Activated T-cell treated with anti-CD3 and anti-CD28 coated beads, Interleukin-2, amount 50 U/mL, for 4 hours (primary cell): Measurements from ENCODE around the gene RBM5. TPM values are rescaled to one million over a fixed set of nuclear protein-coding genes. Genes with fewer than 3 reads are reported as not detected.
A peak's percentile ranks its signal among the peaks of the same experiment; 100 is the strongest.

Experiments used
- ATAC-seq, 2 donors: fragments of 200-7000 bp; cut with Tn5 transposase; one replicate each; pipeline ENCODE4 v1.10.0; 2021
- DNase-seq: peaks from one replicate; pipeline ENCODE4 v3.0.0-alpha.2; 2020
- H3K27me3 Mint-ChIP-seq: one replicate; pipeline ENCODE4 v1.8.0; 2021; ENCODE audit warnings: low read depth, mixed read lengths
- H3K36me3 Mint-ChIP-seq: one replicate; pipeline ENCODE4 v1.8.0; 2022; ENCODE audit warnings: mixed read lengths; ENCODE audit not compliant: insufficient read depth
- H3K4me1 Mint-ChIP-seq: one replicate; pipeline ENCODE4 v1.8.0; 2021; ENCODE audit warnings: low read depth, mixed read lengths
- H3K4me3 Mint-ChIP-seq: one replicate; pipeline ENCODE4 v1.8.0; 2021; ENCODE audit warnings: mild to moderate bottlenecking, moderate library complexity, mixed read lengths
- H3K9me3 Mint-ChIP-seq: one replicate; pipeline ENCODE4 v1.8.0; 2021; ENCODE audit warnings: mixed read lengths
- total RNA-seq, 3 donors: library from RNA; stranded (reverse); gene quantifications; one replicate each; pipeline ENCODE4 v1.2.1, GENCODE V29; 2021

RBM5 gene
- total RNA-seq, 3 donors from 2014 or later, result 96.6 to 122 (median 112) TPM

GRCh38 chr3:50139718-50140423 lies 51.2 kb downstream of the RBM5 start:
- Mint-ChIP-seq H3K4me3 (no peak overlapping the region), H3K4me1 (peaks cover 6% of the 10 kb centered on the region), H3K9me3 (no peaks in the 10 kb centered on the region), H3K27me3 (no peaks in the 10 kb centered on the region), H3K36me3 (no peaks in the 10 kb centered on the region)
- DNase-seq (no peak), ATAC-seq (peak in 1 of 2 donors; percentile 11)

- H3K9me3 Mint-ChIP-seq, result no peaks in the 10 kb centered on the region
- H3K4me3 Mint-ChIP-seq, result no peak overlapping the region
- H3K4me1 Mint-ChIP-seq, result peaks cover 6% of the 10 kb centered on the region
- no peaks in the 10 kb centered on the region for H3K36me3 Mint-ChIP-seq
- DNase-seq (no peak), ATAC-seq (no peak)
- no peaks in the 10 kb centered on the region for H3K27me3 Mint-ChIP-seq
Observed at GRCh38 chr3:50140990-50141389, 52.3 kb downstream of the RBM5 start.

GRCh38 chr3:50146316-50146901 lies 57.7 kb downstream of the RBM5 start:
- DNase-seq, result no peak
- no peak for ATAC-seq
- Mint-ChIP-seq H3K9me3 (no peaks in the 10 kb centered on the region), H3K27me3 (peaks cover 2% of the 10 kb centered on the region), H3K36me3 (no peaks in the 10 kb centered on the region), H3K4me3 (no peak overlapping the region), H3K4me1 (no peaks in the 10 kb centered on the region)

- Mint-ChIP-seq H3K36me3 (no peaks in the 10 kb centered on the region), H3K9me3 (no peaks in the 10 kb centered on the region), H3K4me1 (no peaks in the 10 kb centered on the region), H3K27me3 (peaks cover 2% of the 10 kb centered on the region), H3K4me3 (no peak overlapping the region)
- DNase-seq, result no peak
- ATAC-seq, result no peak
Observed at GRCh38 chr3:50147016-50147415, 58.3 kb downstream of the RBM5 start.

DNA sequence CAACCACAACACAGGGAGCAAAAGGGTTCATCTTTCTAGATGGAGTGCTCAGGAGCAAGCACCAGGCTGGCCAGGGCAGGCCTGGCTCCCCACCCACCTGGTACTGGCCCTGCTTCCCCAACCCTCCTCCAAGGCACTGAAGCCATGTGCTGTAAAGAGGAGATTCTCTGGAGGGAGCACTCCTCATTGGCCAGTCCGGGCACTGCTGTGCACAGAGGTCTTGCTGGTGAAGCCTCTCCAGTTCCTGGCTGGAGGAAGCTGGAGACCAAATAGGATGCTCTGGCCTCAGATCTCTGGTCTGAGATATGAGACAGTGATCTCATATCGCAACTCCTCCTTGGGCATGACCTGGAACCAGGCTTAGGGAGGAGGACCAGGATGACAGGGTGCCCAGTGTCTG lies 58.7 kb downstream of the RBM5 start:
- ATAC-seq (no peak), DNase-seq (no peak)
- Mint-ChIP-seq H3K4me3 (no peak overlapping the region), H3K27me3 (peaks cover 2% of the 10 kb centered on the region), H3K4me1 (no peaks in the 10 kb centered on the region), H3K36me3 (no peaks in the 10 kb centered on the region), H3K9me3 (no peaks in the 10 kb centered on the region)

DNA sequence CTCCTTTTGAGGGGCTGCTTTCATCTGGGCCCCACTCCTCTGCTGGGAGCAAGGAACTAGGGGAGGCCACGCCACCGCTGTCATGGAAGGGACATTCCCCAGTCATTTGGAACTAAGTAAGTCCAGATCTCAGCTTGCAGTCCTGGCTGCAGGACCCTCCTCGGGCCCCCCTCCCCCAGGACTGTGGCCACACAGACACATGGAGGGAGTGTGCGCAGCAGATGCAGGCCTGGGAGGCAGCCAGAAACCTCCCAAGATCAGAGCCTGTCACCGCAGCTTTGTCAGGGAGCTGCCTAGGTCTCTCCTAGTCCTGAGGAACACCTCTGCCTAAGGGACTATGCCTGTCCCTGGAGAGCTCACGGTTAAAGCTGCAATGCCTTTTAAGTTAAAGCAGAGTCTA lies 59.1 kb downstream of the RBM5 start:
- Mint-ChIP-seq H3K27me3 (peaks cover 2% of the 10 kb centered on the region), H3K4me3 (no peak overlapping the region), H3K9me3 (no peaks in the 10 kb centered on the region), H3K4me1 (no peaks in the 10 kb centered on the region), H3K36me3 (no peaks in the 10 kb centered on the region)
- ATAC-seq (no peak), DNase-seq (no peak)

GRCh38 chr3:50150404-50150750 lies 61.7 kb downstream of the RBM5 start:
- ATAC-seq, result no peak
- Mint-ChIP-seq H3K36me3 (no peaks in the 10 kb centered on the region), H3K27me3 (peaks cover 13% of the 10 kb centered on the region), H3K9me3 (no peaks in the 10 kb centered on the region), H3K4me3 (no peak overlapping the region), H3K4me1 (peaks cover 3% of the 10 kb centered on the region)
- DNase-seq, result no peak

- no peak overlapping the region for H3K4me3 Mint-ChIP-seq
- H3K4me1 Mint-ChIP-seq, result peaks cover 8% of the 10 kb centered on the region
- H3K36me3 Mint-ChIP-seq, result no peaks in the 10 kb centered on the region
- H3K27me3 Mint-ChIP-seq, result peaks cover 18% of the 10 kb centered on the region
- DNase-seq (no peak), ATAC-seq (no peak)
- no peaks in the 10 kb centered on the region for H3K9me3 Mint-ChIP-seq
Observed at GRCh38 chr3:50150863-50151686, 62.4 kb downstream of the RBM5 start.

DNA sequence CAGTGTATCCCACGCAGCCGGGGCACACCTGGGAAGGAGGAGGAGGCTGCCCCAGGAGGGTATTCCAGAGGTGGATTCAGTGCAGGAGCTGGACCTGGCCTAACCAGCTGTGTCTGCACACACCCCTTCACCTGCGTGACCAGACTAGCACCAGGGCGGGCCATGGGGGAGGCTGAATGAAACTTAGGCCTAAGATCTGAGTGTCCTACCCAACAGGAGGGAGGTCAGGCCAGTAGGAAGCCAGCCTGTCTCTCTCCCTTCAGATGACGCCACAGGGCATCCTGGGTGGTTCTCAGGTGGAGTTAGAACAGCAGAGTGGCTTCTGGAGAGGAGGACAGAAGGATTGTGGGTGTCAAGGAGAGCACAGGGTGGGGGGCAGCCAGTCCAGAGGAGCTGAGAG lies 63.0 kb downstream of the RBM5 start:
- H3K9me3 Mint-ChIP-seq, result no peaks in the 10 kb centered on the region
- ATAC-seq (no peak), DNase-seq (no peak)
- H3K4me1 Mint-ChIP-seq, result peaks cover 8% of the 10 kb centered on the region
- peaks cover 23% of the 10 kb centered on the region for H3K27me3 Mint-ChIP-seq
- no peaks in the 10 kb centered on the region for H3K36me3 Mint-ChIP-seq
- no peak overlapping the region for H3K4me3 Mint-ChIP-seq

GRCh38 chr3:50153782-50154475 lies 65.2 kb downstream of the RBM5 start:
- peaks cover 32% of the 10 kb centered on the region for H3K27me3 Mint-ChIP-seq
- peaks cover 8% of the 10 kb centered on the region for H3K4me1 Mint-ChIP-seq
- no peak for ATAC-seq
- DNase-seq, result no peak
- H3K4me3 Mint-ChIP-seq, result peak overlapping the region; percentile 77
- no peaks in the 10 kb centered on the region for H3K36me3 Mint-ChIP-seq
- no peaks in the 10 kb centered on the region for H3K9me3 Mint-ChIP-seq

- H3K36me3 Mint-ChIP-seq, result no peaks in the 10 kb centered on the region
- H3K4me3 Mint-ChIP-seq, result peak overlapping the region; percentile 77
- no peaks in the 10 kb centered on the region for H3K9me3 Mint-ChIP-seq
- DNase-seq (no peak), ATAC-seq (peak; percentile 13 to 29)
- peaks cover 32% of the 10 kb centered on the region for H3K27me3 Mint-ChIP-seq
- H3K4me1 Mint-ChIP-seq, result peaks cover 8% of the 10 kb centered on the region
Observed at GRCh38 chr3:50154476-50154839, 65.7 kb downstream of the RBM5 start.

DNA sequence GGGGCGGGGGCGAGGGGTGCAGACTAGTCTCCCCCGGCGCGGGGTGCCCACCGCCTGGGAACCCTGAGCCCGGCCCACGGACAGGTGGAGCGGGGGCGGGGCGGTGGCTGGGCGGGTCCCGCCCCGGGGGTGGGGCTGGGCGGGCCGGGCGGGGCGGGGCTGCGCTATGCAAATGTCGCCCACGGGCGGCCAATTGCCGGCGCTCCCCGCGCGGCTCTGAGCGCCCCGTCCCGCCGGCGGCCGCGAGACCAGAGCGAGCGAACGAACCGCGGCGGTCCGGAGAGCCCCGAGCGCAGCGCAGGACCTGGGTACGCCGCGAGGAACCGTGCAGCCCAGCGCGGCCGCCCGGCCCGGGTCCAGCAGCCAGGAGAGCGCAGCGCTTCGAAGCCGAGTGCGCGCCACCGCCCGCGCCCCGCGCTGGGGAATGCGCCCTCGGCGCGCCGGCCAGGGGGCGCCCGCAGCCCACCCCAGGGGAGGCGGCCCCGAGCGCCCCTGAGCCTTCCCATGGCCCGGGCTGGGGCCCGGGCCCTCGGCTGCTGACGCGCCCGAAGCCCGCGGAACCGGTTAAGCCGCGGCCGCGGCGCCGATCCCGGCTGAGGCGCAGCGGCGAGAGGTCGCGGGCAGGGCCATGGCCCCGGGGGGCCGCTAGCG lies 66.2 kb downstream of the RBM5 start, which contains the start of gene SEMA3F:
Gene SEMA3F (plus strand): TSS at position 485 of the 651 bp plus-strand sequence. CDS start 4,299 bp downstream, outside the sequence.
- DNase-seq (peak; percentile 56), ATAC-seq (peak; percentile 92 to 93)
- peaks cover 32% of the 10 kb centered on the region for H3K27me3 Mint-ChIP-seq
- no peaks in the 10 kb centered on the region for H3K9me3 Mint-ChIP-seq
- H3K4me3 Mint-ChIP-seq, result peak within 1 kb of the TSS; percentile 77
- no peaks in the 10 kb centered on the region for H3K36me3 Mint-ChIP-seq
- peaks cover 8% of the 10 kb centered on the region for H3K4me1 Mint-ChIP-seq

GRCh38 chr3:50155491-50155878 lies 66.8 kb downstream of the RBM5 start:
- DNase-seq (no peak), ATAC-seq (no peak)
- Mint-ChIP-seq H3K27me3 (peaks cover 32% of the 10 kb centered on the region), H3K9me3 (no peaks in the 10 kb centered on the region), H3K4me1 (peaks cover 8% of the 10 kb centered on the region), H3K4me3 (peak overlapping the region; percentile 66), H3K36me3 (no peaks in the 10 kb centered on the region)

DNA sequence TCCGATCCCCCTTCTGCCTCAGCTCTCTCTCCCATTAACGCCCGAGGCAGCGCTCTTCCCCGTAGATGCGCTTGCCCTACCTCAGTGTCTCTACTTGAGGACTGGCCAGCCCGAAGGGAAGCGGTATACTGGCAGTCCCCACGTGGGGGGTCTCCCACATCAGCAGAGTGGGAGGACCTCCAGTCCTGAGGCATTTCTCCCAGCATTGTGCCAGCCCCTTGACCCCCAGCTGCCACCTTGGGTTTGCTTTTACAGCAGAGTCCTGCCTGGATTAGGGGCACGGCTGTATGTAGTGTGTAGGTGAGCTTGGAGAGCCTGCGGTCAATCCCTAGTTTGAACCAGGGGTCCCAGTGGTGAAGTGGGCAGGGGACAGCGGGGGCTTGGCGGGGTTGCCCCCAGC lies 67.2 kb downstream of the RBM5 start:
- no peak for DNase-seq
- Mint-ChIP-seq H3K36me3 (no peaks in the 10 kb centered on the region), H3K4me3 (peak overlapping the region; percentile 66), H3K4me1 (peaks cover 8% of the 10 kb centered on the region), H3K27me3 (peaks cover 32% of the 10 kb centered on the region), H3K9me3 (no peaks in the 10 kb centered on the region)
- no peak for ATAC-seq
